Keratinocyte (primary cell): ENCODE results near the gene CLRN2.

Experiments used
- EZH2 ChIP-seq: IDR thresholded peaks from one replicate; pipeline ENCODE4 v1.6.1; 2012; ENCODE audit warnings: inconsistent platforms, mild to moderate bottlenecking, low read length, moderate library complexity
- TF ChIP-seq, protein P1 (sequence below), 3 experiments: IDR thresholded peaks in 1 of 3; conservative IDR thresholded peaks in 1 of 3; optimal IDR thresholded peaks in 1 of 3; 2 replicates in 2 of 3; 3 replicates in 1 of 3; pipeline versions ENCODE3 to v1.5.1; 2011; ENCODE audit warnings: low read length in 3 of 3, mild to moderate bottlenecking in 3 of 3, moderate library complexity in 2 of 3, control low read depth in 1 of 3, inconsistent platforms in 1 of 3; ENCODE audit not compliant: insufficient read depth in 2 of 3; ENCODE audit errors: extremely low read depth in 1 of 3

DNA sequence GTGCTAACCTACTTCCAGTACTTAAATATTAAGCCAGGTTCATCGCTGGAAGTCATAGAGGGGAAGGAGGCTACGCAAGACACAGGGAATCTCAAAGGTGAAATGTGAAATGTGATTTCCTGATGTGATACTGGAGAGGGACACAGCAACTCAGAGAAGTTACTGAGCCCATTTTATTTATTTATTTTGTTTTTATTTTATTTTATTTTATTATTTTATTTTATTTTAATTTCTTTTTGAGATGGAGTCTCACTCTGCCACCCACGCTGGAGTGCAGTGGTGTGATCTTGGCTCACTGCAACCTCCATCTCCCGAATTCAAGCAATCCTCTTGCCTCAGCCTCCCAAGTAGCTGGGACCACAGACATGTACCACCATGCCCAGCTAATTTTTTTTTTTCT, 19.7 kb downstream of the CLRN2 start:
- no peak for TF ChIP-seq EZH2
- TF ChIP-seq, protein P1, sequence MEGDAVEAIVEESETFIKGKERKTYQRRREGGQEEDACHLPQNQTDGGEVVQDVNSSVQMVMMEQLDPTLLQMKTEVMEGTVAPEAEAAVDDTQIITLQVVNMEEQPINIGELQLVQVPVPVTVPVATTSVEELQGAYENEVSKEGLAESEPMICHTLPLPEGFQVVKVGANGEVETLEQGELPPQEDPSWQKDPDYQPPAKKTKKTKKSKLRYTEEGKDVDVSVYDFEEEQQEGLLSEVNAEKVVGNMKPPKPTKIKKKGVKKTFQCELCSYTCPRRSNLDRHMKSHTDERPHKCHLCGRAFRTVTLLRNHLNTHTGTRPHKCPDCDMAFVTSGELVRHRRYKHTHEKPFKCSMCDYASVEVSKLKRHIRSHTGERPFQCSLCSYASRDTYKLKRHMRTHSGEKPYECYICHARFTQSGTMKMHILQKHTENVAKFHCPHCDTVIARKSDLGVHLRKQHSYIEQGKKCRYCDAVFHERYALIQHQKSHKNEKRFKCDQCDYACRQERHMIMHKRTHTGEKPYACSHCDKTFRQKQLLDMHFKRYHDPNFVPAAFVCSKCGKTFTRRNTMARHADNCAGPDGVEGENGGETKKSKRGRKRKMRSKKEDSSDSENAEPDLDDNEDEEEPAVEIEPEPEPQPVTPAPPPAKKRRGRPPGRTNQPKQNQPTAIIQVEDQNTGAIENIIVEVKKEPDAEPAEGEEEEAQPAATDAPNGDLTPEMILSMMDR (optimal IDR thresholded peaks at IDR 0.05 in 1 of 3, IDR thresholded peaks at IDR 0.05 in 1 of 3, conservative IDR thresholded peaks at IDR 0.05 in 1 of 3; ENCODE audit: extremely low read depth in 1 of 3, insufficient read depth in 2 of 3, low read length in 3 of 3) = no peak
